PC-3 (cell line): ENCODE data around the gene SLC15A3.

Experiments
- CTCF ChIP-seq: fragments of 300-600 bp; sonication (generic); conservative IDR thresholded peaks from 2 replicates; pipeline ENCODE4 v1.5.1; 2017; ENCODE audit warnings: antibody characterized with exemption, low read depth, mild to moderate bottlenecking, low read length
- EZH2 ChIP-seq: fragments of 300-600 bp; sonication (generic); IDR thresholded peaks from one replicate; pipeline ENCODE4 v1.6.1; 2017; ENCODE audit warnings: antibody characterized with exemption, mild to moderate bottlenecking, low read length; ENCODE audit not compliant: unreplicated experiment
- EZH2phosphoT487 ChIP-seq: fragments of 300-600 bp; sonication (generic); IDR thresholded peaks from 2 replicates; pipeline ENCODE4 v1.6.1; 2018; ENCODE audit warnings: mild to moderate bottlenecking, antibody characterized with exemption, low read length, borderline replicate concordance

DNA sequence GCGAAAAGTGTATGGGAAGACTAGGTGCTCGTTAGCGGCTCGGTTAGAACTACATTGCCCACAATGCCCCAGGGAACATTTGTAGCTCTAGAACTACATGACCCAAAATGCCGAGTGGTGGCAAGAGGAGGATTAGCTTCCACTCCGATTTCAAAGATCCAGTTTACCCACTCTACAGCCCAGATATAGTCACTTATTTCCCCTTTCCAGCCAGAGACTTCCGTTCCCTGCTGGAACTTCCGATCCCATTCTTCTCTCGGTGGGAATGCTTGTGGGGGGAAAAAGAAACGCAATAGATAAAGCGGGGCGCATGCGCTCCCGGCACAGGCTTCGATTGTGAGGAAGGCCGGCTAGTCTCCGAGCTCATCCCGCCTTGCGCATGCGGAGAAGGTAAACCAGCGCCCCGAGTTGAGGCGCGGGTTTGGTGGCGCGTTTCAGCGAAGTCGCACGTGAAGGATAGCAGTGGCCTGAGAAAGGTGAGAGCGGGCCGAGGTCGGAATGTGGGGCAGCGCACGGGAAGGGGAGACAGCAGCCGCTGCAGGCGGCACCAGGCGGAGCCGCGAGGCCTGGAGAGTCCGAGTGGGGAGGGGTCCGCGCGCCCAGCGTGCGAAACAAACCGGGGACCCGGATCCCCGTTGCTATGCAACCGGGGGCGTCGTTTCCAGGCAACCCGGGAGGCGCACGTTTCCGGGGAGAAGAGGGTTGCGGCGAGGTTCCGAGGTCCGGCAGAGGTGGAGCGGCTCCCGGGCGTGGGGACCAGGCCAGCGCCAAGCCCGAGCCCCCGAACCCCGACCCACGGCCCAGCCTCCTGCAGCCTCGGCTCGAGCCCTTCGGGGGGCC, 38.0 kb downstream of the SLC15A3 start, which contains the start of gene TMEM109:
- TF ChIP-seq CTCF (no peak), EZH2 (no peak), EZH2phosphoT487 (no peak)
